Stimulated activated CD4-positive, alpha-beta T cell treated with anti-CD3 and anti-CD28 coated beads, TNF-alpha, amount 100 ng/mL, for 1 hour (primary cell): ENCODE measurements around the gene ABCA6.
"Not testable (repeated sequence)": the region's sequence is repeated elsewhere in the genome, so short reads cannot be mapped to it uniquely, and the experiment has no call there.

Experiments used
- DNase-seq, 3 donors: peaks; one replicate each; pipeline ENCODE4 v3.0.0-alpha.2; 2020; ENCODE audit warnings: low read depth in 3 of 3, low spot score in 1 of 3

The ABCA6 gene

GRCh38 chr17:69078864-69079263 lies 62.8 kb downstream of the ABCA6 start:
- no peak for DNase-seq

GRCh38 chr17:69075823-69076222 lies 65.9 kb downstream of the ABCA6 start:
- DNase-seq: no peak

GRCh38 chr17:69073392-69073791 lies 68.3 kb downstream of the ABCA6 start:
- DNase-seq: not testable (repeated sequence)

- not testable (repeated sequence) for DNase-seq
Measured at GRCh38 chr17:69072803-69073256, 68.9 kb downstream of the ABCA6 start.

DNA sequence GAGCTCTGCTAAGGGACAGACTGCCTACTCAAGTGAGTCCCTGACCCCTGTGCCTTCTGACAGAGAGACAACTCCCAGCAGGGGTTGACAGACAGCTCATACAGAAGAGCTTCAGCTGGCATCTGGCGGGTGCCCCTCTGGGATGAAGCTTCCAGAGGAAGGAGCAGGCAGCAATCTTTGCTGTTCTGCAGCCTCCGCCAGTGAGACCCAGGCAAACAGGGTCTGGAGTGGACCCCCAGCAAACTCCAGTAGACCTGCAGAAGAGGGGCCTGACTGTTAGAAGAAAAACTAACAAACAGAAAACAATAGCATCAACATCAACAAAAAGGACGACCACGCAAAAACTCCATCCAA lies 70.5 kb downstream of the ABCA6 start:
- not testable (repeated sequence) for DNase-seq

DNA sequence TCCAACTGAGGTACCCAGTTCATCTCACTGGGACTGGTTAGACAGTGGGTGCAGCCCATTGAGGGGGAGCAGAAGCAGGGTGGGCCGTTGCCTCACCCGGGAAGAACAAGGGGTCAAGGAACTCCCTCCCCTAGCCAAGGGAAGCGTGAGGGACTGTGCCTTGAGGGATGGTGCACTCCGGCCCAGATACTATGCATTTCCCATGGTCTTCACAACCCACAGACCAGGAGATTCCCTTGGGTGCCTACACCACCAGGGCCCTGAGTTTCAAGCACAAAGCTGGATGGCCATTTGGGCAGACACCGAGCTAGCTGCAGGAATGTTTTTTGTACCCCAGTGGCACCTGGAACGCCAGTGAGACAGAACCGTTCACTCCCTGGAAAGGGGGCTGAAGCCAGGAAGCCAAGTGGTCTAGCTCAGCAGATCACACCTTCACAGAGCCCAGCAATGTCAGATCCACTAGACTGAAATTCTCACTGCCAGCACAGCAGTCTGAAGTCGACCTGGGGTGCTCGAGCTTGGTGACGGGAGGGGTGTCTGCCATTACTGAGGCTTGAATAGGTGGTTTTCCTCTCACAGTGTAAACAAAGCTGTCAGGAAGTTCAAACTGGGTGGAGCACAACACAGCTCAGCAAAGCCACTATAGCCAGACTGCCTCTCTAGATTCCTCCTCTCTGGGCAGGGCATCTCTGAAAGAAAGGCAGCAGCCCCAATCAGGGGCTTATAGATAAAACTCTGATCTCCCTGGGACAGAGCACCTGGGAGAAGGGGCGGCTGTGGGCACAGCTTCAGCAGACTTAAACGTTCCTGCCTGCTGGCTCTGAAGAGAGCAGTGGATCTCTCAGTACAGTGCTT lies 71.1 kb downstream of the ABCA6 start:
- DNase-seq: not testable (repeated sequence)

DNA sequence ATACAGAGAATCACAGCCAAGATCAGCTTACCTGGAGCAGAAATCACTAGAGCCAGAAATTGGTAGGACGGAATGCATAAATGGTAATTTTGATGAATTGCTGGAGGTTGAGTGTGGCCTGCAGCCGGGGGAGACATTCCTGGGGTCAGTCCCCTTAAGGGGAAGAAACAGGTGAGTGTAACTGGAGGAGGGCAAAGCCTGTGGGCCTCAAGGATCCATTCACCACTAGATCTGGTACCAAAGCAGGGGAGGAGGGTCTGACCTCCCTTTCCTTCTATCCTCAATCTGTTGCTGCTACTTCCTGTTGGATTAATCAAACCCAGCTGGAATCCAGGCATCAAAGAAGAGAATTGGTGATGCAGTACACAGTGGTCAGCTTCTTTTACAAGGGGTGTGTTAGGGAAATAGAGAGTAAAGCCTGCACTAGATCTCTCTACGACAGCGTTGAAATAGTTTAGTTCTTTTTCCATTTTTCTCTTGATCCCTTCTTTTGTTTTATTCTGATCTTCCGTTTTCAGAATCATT lies 72.4 kb downstream of the ABCA6 start:
- DNase-seq: no peak

DNA sequence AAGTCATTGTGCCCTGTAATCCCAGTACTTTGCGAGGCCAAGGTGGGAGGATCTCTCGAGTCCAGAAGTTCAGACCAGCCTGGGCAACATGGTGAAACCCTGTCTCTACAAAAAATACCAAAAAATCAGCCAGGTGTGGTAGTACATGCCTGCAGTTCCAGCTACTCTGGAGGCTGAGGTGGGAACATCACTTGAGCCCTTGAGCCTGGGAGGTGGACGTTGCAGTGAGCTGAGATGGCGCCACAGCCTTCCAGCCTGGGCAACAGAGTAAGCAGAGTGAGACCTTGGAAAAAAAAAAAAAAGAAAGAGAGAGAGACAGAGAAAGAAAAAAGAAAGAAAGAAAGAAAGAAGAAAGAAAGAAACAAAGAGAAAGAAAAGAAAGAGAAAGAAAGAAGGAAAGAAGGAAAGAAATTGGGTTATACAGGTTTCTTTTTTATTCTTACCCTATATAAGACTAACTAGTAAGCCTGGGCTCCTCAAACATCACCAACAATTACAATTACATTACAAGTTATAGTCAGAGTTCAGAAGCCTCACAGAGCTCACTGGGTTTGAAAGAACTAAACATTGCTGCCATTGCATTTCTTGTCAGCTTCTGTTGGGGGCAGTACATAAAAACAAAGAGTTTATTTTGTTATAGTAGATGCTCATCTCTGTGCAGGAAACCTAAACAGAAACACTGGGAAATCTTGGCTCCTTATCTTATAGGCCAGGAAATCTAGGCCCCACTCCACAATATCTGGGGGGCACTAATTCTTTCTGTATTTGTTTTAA lies 74.2 kb downstream of the ABCA6 start:
- no peak for DNase-seq

GRCh38 chr17:69066482-69066881 lies 75.2 kb downstream of the ABCA6 start:
- no peak for DNase-seq

- no peak for DNase-seq
Measured at GRCh38 chr17:69065113-69065512, 76.6 kb downstream of the ABCA6 start.

GRCh38 chr17:69064476-69064875 lies 77.2 kb downstream of the ABCA6 start:
- DNase-seq: no peak

DNA sequence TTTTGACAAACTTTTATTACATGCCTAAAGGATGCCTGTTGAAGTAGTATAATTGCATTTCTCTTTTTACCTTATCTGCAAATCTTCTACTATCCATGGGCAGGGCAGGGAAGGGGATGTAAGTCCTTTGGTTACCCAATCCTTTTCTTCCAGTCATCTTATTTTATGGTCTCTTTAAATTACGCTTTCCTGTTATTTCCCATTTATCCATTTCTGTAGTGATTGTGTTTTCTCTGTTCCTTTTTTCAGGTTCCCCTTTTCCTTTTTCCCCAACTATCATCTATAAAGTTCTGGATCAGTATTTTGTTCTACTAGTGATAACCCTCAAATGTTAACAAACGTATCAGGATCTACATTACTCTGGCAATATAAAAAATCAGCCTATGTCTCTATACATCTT lies 77.7 kb downstream of the ABCA6 start:
- no peak for DNase-seq

DNA sequence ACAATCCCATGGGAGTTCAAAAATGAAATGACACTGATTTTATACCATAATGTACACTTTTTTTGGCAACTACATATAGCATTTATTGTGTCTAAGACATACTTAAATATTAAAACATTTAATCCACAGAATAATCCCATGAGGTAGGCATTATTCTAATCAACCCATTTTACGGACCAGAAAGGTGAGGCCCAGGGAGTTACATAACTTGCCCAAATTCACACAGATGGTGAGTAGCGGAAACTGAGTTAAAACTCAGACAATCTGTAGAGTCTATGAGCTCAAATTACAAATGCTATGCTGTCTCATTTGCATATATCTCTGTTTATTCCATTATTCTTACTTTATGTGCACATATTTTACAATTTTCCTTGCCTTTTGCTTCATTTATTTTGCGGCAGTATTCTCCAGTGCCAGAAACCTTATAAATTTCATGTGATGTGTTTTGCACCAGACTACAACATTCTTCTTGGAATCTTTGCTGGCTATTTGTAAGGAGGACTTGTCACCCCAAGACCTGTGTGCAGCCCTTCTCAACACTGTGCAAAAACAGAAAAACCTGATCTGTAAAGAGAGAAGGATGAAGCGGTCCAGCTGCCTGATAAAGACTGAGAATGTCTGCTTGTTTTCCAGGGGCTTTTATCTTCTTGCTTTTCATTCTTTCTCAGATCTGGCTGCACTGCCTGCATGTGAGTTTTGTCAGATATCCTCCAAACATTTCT lies 78.7 kb downstream of the ABCA6 start:
- no peak for DNase-seq

DNA sequence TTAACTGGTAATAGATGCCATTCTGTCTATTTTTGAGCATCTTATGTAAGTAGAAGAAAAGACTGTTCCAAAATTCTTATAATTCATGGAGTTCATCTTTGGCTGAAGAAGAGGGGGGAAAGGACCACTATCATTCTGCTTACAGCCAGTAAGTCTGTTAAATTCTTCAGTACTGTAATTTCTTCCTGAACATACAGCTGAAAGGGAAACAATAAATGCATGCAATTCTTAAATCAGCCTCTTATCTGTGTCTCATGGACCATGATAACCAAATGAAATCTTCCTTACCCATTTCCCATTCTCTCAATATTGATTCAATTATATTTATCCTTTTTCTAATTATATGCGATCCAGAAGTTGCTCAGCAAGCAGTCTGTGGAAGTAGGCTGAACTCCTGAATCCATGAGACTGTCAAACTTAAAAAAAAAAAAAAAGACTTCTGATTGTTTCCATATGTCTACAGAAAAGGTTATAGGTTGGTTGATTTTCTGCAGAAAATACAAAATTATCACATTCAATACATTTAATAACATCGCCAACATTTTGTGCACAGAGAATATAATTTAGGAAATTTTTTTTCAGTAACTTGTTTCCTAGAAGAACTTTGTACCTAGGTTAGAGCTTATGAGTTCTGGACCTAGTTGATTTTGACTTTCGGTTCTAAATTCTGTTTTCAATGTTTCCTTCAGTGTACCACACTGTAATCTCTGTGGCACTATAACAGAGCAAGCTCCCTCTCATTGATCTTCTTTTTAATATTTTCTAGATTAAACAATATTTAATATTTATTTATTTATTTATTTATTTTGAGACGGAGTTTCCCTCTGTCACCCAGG lies 79.8 kb downstream of the ABCA6 start:
- DNase-seq: no peak

- no peak for DNase-seq
Measured at GRCh38 chr17:69060822-69061221, 80.9 kb downstream of the ABCA6 start, which contains the start of gene ABCA9. ABCA9 (minus strand) TSS chr17:69060927; CDS start chr17:69051126, 9,801 bp downstream.

- no peak for DNase-seq
Measured at GRCh38 chr17:69059458-69060175, 82.1 kb downstream of the ABCA6 start.

- DNase-seq: no peak
Measured at GRCh38 chr17:69058165-69058564, 83.5 kb downstream of the ABCA6 start.

DNA sequence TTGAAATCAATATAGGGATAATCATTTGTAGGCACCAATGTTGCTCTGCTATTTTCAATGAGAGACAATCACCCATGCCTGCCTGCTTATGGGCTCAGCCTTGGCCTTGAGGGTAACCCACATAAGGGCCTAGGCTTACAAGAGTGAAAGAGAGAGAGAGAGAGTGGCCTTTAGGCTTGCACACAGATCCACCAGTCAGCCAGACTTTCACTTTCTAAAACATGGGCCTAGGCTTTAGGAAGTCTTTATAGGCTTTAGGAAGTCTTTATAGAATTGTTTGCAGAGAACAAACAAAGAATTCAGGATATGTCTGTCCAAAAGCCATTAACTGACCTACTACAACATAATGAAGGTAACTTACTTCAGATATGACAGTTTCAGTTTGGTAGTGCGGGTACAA lies 84.4 kb downstream of the ABCA6 start:
- no peak for DNase-seq

DNA sequence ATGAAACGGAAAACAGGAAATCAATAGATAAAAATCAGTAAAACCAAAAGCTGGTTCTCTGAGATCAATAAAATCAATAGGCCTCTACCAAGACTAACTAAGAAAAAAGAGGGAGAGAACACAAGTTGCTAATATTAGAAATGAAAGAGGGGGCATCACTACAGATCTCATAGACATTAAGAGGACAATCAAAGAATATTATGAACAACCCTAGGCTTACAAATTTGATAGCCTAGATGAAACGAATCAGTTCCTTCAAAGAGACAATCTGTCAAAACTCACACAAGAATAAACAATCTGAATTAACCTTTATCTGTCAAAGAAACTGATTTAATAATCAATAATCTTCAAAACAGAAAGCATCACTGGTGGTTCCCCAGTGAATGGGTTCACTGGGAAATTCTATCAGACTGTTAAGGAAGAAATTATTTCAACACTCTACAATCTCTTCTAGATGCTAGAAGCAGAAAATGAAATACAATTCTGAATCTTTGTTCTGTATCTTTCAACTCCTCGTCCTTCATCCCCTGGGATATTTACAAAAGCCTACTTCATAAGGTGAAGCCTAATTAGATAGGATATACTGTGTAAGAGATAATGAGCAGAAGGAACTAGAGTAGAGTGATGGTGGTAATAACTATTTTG lies 85.4 kb downstream of the ABCA6 start:
- DNase-seq: no peak
